ENCODE measurements around the gene PCDHB9.
"Not testable (repeated sequence)": the region's sequence is repeated elsewhere in the genome, so short reads cannot be mapped to it uniquely, and the experiment has no call there.

GRCh38 chr5:141224844-141225243, 37.9 kb downstream of the PCDHB9 start:
- TF ChIP-seq ZNF274 (IDR thresholded peaks at IDR 0.05; ENCODE audit: low read depth, low read length); YY1 (IDR thresholded peaks at IDR 0.05; ENCODE audit: insufficient read depth, insufficient read length): not testable (repeated sequence)

Measured in NT2/D1 (cell line).